Smooth muscle cell (in vitro differentiated cells): ENCODE data around the gene PSME2. TPM values are rescaled to one million over a fixed set of nuclear protein-coding genes. Genes with fewer than 3 reads are reported as not detected.

ENCODE experiments used
- DNase-seq: peaks from one replicate; lab custom pipeline; 2025; ENCODE audit not compliant: unreplicated experiment; lab: John Stamatoyannopoulos, UW
- H2AFZ ChIP-seq: fragments of 200-600 bp; sonication (generic); 2 replicates; pipeline ENCODE4 v1.6.0; 2016; ENCODE audit warnings: antibody characterized with exemption, low read depth, mild to moderate bottlenecking
- H3F3A ChIP-seq: fragments of 200-600 bp; sonication (generic); 2 replicates; pipeline ENCODE4 v1.6.0; 2017; ENCODE audit warnings: antibody characterized with exemption, low read depth
- H3K27ac ChIP-seq: fragments of 200-600 bp; sonication (generic); 2 replicates; pipeline ENCODE4 v1.5.1; 2016; ENCODE audit warnings: low read depth, mild to moderate bottlenecking
- H3K27me3 ChIP-seq: fragments of 200-600 bp; sonication (generic); 2 replicates; pipeline ENCODE4 v1.6.1; 2016; ENCODE audit warnings: low read depth, mild to moderate bottlenecking
- H3K36me3 ChIP-seq: fragments of 200-600 bp; sonication (generic); 2 replicates; pipeline ENCODE4 v1.5.1; 2016; ENCODE audit warnings: low read depth
- H3K4me1 ChIP-seq: fragments of 200-600 bp; sonication (generic); 2 replicates; pipeline ENCODE4 v1.5.1; 2016; ENCODE audit warnings: low read depth
- H3K4me2 ChIP-seq: fragments of 200-600 bp; sonication (generic); 2 replicates; pipeline ENCODE4 v1.6.0; 2016; ENCODE audit warnings: mild to moderate bottlenecking
- H3K4me3 ChIP-seq: fragments of 200-600 bp; sonication (generic); 2 replicates; pipeline ENCODE4 v1.5.1; 2016; ENCODE audit warnings: mild to moderate bottlenecking
- H3K79me2 ChIP-seq: fragments of 200-600 bp; sonication (generic); 2 replicates; pipeline ENCODE4 v1.6.0; 2016; ENCODE audit warnings: low read depth, mild to moderate bottlenecking
- H3K9ac ChIP-seq: fragments of 200-600 bp; sonication (generic); 2 replicates; pipeline ENCODE4 v1.6.0; 2016; ENCODE audit warnings: low read depth
- H3K9me3 ChIP-seq: fragments of 200-600 bp; sonication (generic); replicated peaks from 2 replicates; pipeline ENCODE4 v1.5.1; 2016; ENCODE audit warnings: low read depth
- H4K20me1 ChIP-seq: fragments of 200-600 bp; sonication (generic); 2 replicates; pipeline ENCODE4 v1.6.0; 2016; ENCODE audit warnings: low read depth
- CTCF ChIP-seq: fragments of 200-600 bp; sonication (generic); IDR thresholded peaks from 2 replicates; pipeline ENCODE4 v1.5.1; 2017; ENCODE audit warnings: borderline replicate concordance, mild to moderate bottlenecking, antibody characterized with exemption; ENCODE audit not compliant: insufficient read depth, poor library complexity, severe bottlenecking
- WGBS: methylation state at CpG from one replicate; pipeline ENCODE4 v1.1.7; 2016; ENCODE audit warnings: low lambda C conversion rate; 5-methylcytosine and 5-hydroxymethylcytosine counted together
- polyA plus RNA-seq: library from polyadenylated mRNA; unstranded; fragments of >200 nt; fragmentation: Nextera tagmentation; extraction: Ambion mirVana; gene quantifications from 2 replicates; pipeline ENCODE4 v1.2.1, GENCODE V29; 2016
- total RNA-seq: library from RNA; depleted of rRNA; stranded (reverse); fragments of >200 nt; gene quantifications from 2 replicates; pipeline ENCODE4 v1.2.3, GENCODE V29; 2014

The PSME2 gene
- total and polyA plus RNA-seq, 2 experiments from 2014 or later, result 40.7 to 164 TPM

- DNase-seq, result no peak
- no peak overlapping the region for H2AFZ ChIP-seq
- no peak overlapping the region for H3K9ac ChIP-seq
Observed at GRCh38 chr14:24117179-24117578, 29.2 kb downstream of the PSME2 start.

DNA sequence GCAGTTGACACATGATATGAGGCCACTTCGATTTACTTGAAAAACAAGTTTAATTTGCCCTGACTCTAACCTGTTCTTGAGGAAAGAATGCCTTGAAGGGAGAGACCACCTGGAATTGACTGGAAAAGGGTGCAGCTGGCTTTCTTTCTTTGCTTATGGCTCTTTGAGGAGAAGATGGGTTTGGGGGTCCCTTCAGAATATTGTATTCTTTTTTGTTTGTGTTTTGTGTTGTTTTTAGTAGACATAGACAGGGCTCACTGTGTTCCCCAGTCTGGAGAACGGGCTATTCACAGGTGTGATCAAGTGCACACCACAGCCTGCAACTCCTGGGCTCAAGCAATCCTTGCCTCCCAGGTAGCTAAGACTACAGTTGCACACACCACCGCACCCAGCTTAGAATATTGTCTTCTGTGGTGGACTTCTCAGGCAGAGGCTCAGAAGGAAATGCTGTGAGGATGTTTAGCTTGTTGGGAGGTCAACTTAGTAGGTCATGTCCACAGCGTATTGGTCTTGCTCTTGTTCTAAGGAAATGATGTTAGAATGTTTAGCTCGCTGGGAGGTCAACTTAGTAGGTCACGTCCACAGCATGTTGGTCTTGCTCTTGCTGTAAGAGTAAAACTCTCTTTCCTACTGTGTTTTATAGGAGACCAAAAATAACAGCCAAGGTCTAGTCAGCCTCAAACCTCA is 30.1 kb downstream of the PSME2 start:
- no peak for DNase-seq
- H4K20me1 ChIP-seq, result no peaks in the 10 kb centered on the region
- H3K27ac ChIP-seq, result no peak overlapping the region
- peak overlapping the region; percentile 80 for H3K4me3 ChIP-seq
- peaks cover 11% of the 10 kb centered on the region for H3K79me2 ChIP-seq
- H3K9me3 ChIP-seq, result no peaks in the 10 kb centered on the region
- peaks cover under 1% of the 10 kb centered on the region for H3K36me3 ChIP-seq
- no peak overlapping the region for H2AFZ ChIP-seq
- no peaks in the 10 kb centered on the region for H3F3A ChIP-seq
- peak overlapping the region; percentile 97 for H3K4me2 ChIP-seq
- no peak for TF ChIP-seq CTCF
- no peaks in the 10 kb centered on the region for H3K27me3 ChIP-seq
- peaks cover 12% of the 10 kb centered on the region for H3K4me1 ChIP-seq
- WGBS, result 94% methylated on average over 6 of the region's 6 CpGs
- no peak overlapping the region for H3K9ac ChIP-seq

More at GRCh38 chr14:24117179-24117578, 29.2 kb downstream of the PSME2 start:
- Histone ChIP-seq H3K4me3 (no peak overlapping the region), H3K4me1 (peaks cover 12% of the 10 kb centered on the region), H3K27ac (no peak overlapping the region), H4K20me1 (no peaks in the 10 kb centered on the region), H3K27me3 (no peaks in the 10 kb centered on the region), H3F3A (no peaks in the 10 kb centered on the region), H3K79me2 (peaks cover 11% of the 10 kb centered on the region), H3K4me2 (no peak overlapping the region), H3K36me3 (peaks cover 4% of the 10 kb centered on the region), H3K9me3 (no peaks in the 10 kb centered on the region)
- TF ChIP-seq CTCF, result no peak
- WGBS, result 95% methylated on average over 6 of the region's 6 CpGs

GRCh38 chr14:24115422-24116127 is 30.8 kb downstream of the PSME2 start:
- Histone ChIP-seq H4K20me1 (no peaks in the 10 kb centered on the region), H3F3A (no peaks in the 10 kb centered on the region), H3K9me3 (no peaks in the 10 kb centered on the region), H2AFZ (peak overlapping the region; percentile 80), H3K4me2 (peak overlapping the region; percentile 97), H3K36me3 (no peaks in the 10 kb centered on the region), H3K79me2 (peaks cover 11% of the 10 kb centered on the region), H3K4me3 (peak overlapping the region; percentile 80), H3K4me1 (peaks cover 12% of the 10 kb centered on the region), H3K27me3 (no peaks in the 10 kb centered on the region), H3K27ac (peak overlapping the region; percentile 97), H3K9ac (peak overlapping the region; percentile 94)
- no peak for TF ChIP-seq CTCF
- DNase-seq, result no peak
- 9% methylated on average over 14 of the region's 14 CpGs for WGBS
